HEK293 (cell line): ENCODE results near the gene MRPL39.

Experiments used
- CTCF ChIA-PET: fragments of 350-600 bp; formaldehyde crosslinking; extraction: SDS; loops from one replicate; lab custom pipeline; 2021; ENCODE audit warnings: antibody characterized with exemption; lab: Yijun Ruan, JAX
- POLR2A ChIA-PET: fragments of 300-600 bp; formaldehyde crosslinking; extraction: SDS; loops from one replicate; lab custom pipeline; 2020; ENCODE audit warnings: antibody characterized with exemption, inconsistent platforms; lab: Yijun Ruan, JAX
- H3K27ac ChIP-seq: fragments of 200-500 bp; sonication (Bioruptor generic); 2 replicates; pipeline ENCODE4 v1.5.1; 2014; ENCODE audit warnings: low read depth, low read length, control low read depth, inconsistent platforms; ENCODE audit errors: extremely low read depth
- H3K36me3 ChIP-seq, 2 experiments: fragments of 200-500 bp in 1 of 2; sonication (Bioruptor generic) in 1 of 2; 1 replicate in 1 of 2; 2 replicates in 1 of 2; pipeline ENCODE4 v1.5.1; 2014 to 2017; ENCODE audit warnings: inconsistent platforms in 2 of 2, low read length in 2 of 2; ENCODE audit not compliant: control insufficient read depth in 2 of 2, insufficient read depth in 1 of 2
- H3K4me1 ChIP-seq: fragments of 200-500 bp; sonication (Bioruptor generic); 2 replicates; pipeline ENCODE4 v1.5.1; 2014; ENCODE audit warnings: mild to moderate bottlenecking, low read length, inconsistent platforms; ENCODE audit not compliant: control insufficient read depth, insufficient read depth
- H3K4me3 ChIP-seq: 2 replicates; pipeline ENCODE4 v1.5.1; 2011; ENCODE audit warnings: low read depth, mild to moderate bottlenecking, control low read depth, low read length, moderate library complexity
- H3K9me3 ChIP-seq: fragments of 200-500 bp; sonication (Bioruptor generic); 2 replicates; pipeline ENCODE4 v1.5.1; 2014; ENCODE audit warnings: low read depth, low read length, inconsistent platforms; ENCODE audit not compliant: control insufficient read depth, insufficient read depth
- HOXD13 ChIP-seq: sonication (generic); formaldehyde crosslinking; IDR thresholded peaks from 2 replicates; pipeline ENCODE4 v1.8.0; 2022; ENCODE audit warnings: missing genetic modification reagents, borderline replicate concordance
- KLF1 ChIP-seq: fragments of 450-650 bp; formaldehyde crosslinking; IDR thresholded peaks from 2 replicates; pipeline ENCODE4 v1.5.1; 2016; ENCODE audit warnings: missing biosample characterization, missing genetic modification characterization
- KLF8 ChIP-seq: fragments of 450-650 bp; formaldehyde crosslinking; IDR thresholded peaks from 2 replicates; pipeline ENCODE4 v1.5.1; 2016; ENCODE audit warnings: missing biosample characterization, missing genetic modification characterization
- OSR2 ChIP-seq: fragments of 450-650 bp; formaldehyde crosslinking; IDR thresholded peaks from 2 replicates; pipeline ENCODE4 v1.5.1; 2016; ENCODE audit warnings: missing biosample characterization, missing genetic modification characterization
- PATZ1 ChIP-seq: fragments of 450-650 bp; formaldehyde crosslinking; IDR thresholded peaks from 2 replicates; pipeline ENCODE4 v1.5.1; 2016; ENCODE audit warnings: missing biosample characterization, missing genetic modification characterization
- SCRT1 ChIP-seq: fragments of 450-650 bp; formaldehyde crosslinking; IDR thresholded peaks from 2 replicates; pipeline ENCODE4 v1.5.1; 2016; ENCODE audit warnings: missing biosample characterization, missing genetic modification characterization, borderline replicate concordance
- SP7 ChIP-seq: fragments of 450-650 bp; formaldehyde crosslinking; IDR thresholded peaks from 2 replicates; pipeline ENCODE4 v1.5.1; 2016; ENCODE audit warnings: missing biosample characterization, missing genetic modification characterization
- ZIC2 ChIP-seq: fragments of 450-650 bp; formaldehyde crosslinking; IDR thresholded peaks from 2 replicates; pipeline ENCODE4 v1.5.1; 2016; ENCODE audit warnings: missing biosample characterization, missing genetic modification characterization
- ZNF140 ChIP-seq: fragments of 450-650 bp; formaldehyde crosslinking; IDR thresholded peaks from 2 replicates; pipeline ENCODE4 v1.5.1; 2016; ENCODE audit warnings: missing biosample characterization, missing genetic modification characterization
- ZNF280C ChIP-seq: fragments of 450-650 bp; formaldehyde crosslinking; IDR thresholded peaks from 2 replicates; pipeline ENCODE4 v1.5.1; 2016; ENCODE audit warnings: missing biosample characterization, missing genetic modification characterization
- ZNF518A ChIP-seq: fragments of 450-650 bp; formaldehyde crosslinking; conservative IDR thresholded peaks from 2 replicates; pipeline ENCODE4 v1.5.1; 2016; ENCODE audit warnings: low read depth, missing biosample characterization, missing genetic modification characterization
- ZNF639 ChIP-seq: fragments of 450-650 bp; formaldehyde crosslinking; IDR thresholded peaks from 2 replicates; pipeline ENCODE4 v1.5.1; 2016; ENCODE audit warnings: missing biosample characterization, missing genetic modification characterization

Gene MRPL39

GRCh38 chr21:25578056-25578961, 29.0 kb downstream of the MRPL39 start:
- H3K27ac ChIP-seq = no peak overlapping the region
- H3K4me3 ChIP-seq = no peak overlapping the region
- TF ChIP-seq OSR2 (tag by site-specific recombination) (peak; percentile 82), KLF8 (0 out of 2 replicates have a peak, but pooled peaks have one; percentile 33), KLF1 (tag by site-specific recombination) (no peak), ZNF140 (tag by site-specific recombination) (no peak), SP7 (tag by site-specific recombination) (peak; percentile 34; the same call in 1 of the 2 replicates), PATZ1 (tag by site-specific recombination) (no peak), HOXD13 (CRISPR knock-in tag) (no peak), ZNF639 (tag by site-specific recombination) (no peak), ZIC2 (tag by site-specific recombination) (no peak), ZNF518A (tag by site-specific recombination) (no peak), ZNF280C (tag by site-specific recombination) (no peak), SCRT1 (tag by site-specific recombination) (no peak)
- H3K9me3 ChIP-seq = no peaks in the 10 kb centered on the region
- H3K36me3 ChIP-seq = peaks cover 5 to 9% of the 10 kb centered on the region in 2 experiments
- peaks cover 7% of the 10 kb centered on the region for H3K4me1 ChIP-seq
- CTCF ChIA-PET = interaction anchor here (0.7 kb wide), 1 partner anchor 51 kb away, joined by 3 read pairs; no protein-coding TSS in a partner anchor
- POLR2A ChIA-PET = interaction anchor here (0.6 kb wide), 1 partner anchor 157 kb away, joined by 3 read pairs; no protein-coding TSS in a partner anchor
